ENCODE measurements around the gene UBE3D. TPM values are rescaled to one million over a fixed set of nuclear protein-coding genes. Genes with fewer than 3 reads are reported as not detected.

UBE3D gene
- total RNA-seq = 12.6 TPM

DNA sequence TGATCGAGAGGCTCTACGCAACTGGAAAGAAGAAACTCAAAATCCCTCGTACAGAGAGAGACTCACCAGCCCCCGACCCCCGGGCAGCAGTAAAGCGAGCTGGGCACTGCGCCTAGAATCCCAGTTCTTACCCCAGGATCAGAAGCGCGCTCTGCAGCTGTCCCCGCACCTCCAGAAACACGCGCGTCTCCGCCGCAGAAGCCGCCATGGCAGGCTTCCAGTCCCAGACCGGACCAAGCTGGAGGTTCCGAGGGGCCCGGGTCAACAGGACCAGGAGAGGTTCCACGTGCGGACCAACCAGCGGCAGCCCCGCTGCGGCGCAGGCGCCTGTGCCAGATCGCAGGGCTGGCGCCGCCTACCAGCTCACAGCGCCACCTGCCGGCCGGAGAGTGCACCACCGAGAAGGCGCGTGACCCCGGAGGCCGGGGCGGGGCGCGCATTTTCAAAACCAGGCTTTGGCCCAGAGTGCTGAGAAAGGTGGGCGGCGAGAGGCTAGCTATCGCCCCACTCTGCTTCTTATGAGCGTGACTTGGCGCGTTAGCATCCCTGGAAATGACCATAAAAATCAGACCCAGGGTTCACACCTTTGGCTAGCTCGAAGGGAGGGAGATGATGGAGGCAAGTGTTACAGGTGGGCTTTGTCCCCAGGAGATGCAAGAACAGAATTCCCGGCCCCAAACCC is at the start of gene UBE3D:
Gene UBE3D, minus strand, starts transcription at position 331 of the 682 bp plus-strand sequence. Its CDS starts 123 bp downstream, at position 208.
- peak; percentile 93 for DNase-seq

- DNase-seq = no peak
Observed at GRCh38 chr6:83114164-83114563, 48.5 kb upstream of the UBE3D start.

DNA sequence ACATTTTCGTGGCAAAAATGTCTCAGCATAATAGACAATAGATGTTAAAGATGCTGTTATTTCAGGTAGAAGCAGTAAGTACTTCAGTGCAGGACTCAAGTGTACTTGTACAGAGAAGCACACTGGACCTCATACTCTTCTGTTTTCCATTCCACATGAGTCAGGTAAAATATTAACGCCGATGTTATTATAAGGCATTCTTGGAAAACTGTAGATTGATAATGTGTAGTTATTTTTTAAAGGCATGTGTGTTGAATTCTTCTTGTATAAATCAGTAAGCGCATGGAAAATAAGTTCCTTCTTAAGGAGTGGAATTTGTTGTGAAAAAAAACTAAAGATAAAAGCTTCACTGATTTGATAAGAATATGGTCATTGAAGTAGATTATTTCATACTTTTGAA is 47.6 kb upstream of the UBE3D start:
- DNase-seq = no peak

DNA sequence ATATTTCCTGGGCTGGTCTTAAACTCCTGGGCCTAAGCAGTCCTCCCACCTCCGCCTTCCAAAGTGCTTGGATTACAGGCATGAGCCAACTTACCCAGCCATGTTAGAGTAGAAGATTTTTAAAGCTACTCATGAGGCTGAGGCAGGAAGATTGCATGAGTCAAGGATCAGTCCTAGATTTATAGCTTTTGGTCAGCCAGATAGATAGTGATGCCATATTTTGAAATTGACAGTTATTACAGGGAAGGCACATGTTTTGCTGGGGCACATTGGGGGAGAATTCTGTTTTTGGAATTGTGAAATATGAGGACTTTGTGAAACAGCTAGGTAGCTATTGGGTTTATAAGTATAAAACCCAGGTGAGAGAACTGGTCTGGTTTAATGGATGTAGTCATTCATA is 42.7 kb upstream of the UBE3D start:
- no peak for DNase-seq

DNA sequence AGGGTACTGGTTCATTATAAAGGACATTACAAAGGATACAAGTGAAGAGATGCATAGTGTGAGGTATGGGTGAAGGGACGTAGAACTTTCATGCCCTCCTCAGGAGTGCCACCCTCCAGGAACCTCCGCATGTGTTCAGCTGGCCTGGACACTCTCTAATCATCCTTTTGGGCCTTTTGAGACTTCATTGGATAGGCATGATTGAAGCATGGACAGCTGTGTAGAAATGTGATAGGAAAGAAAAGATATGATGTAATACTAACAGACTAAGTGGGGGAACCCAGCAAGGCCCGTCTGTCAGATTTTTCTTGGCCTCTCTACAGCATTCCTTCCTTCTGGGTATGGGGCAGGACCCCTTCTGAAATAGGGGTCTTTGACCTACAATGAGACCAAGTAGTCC is 32.9 kb upstream of the UBE3D start:
- DNase-seq = peak; percentile 13

DNA sequence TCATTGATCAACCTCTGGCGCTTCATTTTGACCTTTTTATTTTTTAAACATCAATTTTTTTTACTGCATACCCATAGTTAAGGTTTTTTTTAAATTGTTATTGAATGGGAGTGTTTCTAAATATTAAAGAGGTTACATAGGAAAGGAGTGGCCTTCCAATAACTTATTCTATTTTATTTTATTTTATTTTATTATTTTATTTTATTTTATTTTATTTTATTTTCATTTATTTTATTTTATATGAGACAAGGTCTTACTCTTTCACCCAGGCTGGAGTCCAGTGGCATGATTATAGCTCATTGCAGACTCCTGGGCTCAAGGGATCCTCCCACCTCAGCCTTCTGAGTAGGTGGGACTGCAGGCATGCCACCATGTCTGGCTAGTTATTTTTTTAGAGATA is 32.0 kb upstream of the UBE3D start:
- DNase-seq = no peak

DNA sequence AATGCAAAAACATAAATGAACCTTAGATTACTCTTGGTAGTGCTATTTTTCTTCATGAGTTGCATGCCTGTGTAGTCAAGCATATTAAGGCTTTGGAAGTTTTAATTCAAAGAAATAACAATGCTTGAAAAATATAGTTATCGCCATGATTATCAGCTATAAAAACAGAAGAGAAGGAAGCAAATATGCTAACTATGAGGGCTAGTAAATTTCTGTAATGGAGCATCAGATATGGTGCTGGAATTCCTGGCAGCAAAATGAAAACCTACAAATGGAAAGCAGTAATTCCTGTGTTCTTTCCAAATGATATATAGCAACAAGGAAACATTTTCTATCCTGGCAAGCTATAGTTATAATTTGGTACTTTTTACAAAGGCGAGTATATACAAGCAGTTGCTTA is 31.6 kb upstream of the UBE3D start:
- no peak for DNase-seq

- DNase-seq = no peak
Observed at GRCh38 chr6:83096791-83097190, 31.1 kb upstream of the UBE3D start.

DNA sequence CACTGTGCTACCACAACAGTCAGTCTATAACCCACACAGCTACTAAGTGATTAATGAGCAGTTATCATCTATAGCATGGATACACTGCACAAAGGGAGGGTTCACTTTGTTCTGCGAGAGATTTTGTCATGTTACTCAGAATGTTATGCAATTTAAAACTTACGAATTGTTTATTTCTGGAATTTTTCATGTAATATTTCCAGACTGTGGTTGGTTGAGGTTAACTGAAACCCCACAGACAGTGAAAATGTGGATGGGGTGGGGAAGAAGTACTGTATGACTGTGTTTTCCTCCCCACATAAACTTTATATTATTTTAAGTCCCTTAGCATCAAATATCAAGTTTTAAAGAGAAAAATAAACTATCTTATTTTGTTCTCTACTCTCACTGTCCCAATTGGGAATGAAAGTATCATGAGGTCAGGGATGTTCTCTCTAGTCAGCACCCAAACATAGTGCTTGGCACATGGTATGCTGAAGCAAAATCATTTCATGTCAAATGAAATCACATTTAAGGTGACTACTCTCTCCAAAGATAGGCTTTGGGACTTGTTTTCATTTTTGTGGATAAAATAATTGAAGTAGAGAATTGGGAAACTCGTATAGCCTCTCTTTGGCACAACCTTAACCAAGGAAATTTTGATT is 27.2 kb upstream of the UBE3D start:
- no peak for DNase-seq

GRCh38 chr6:83086751-83087150 is 21.1 kb upstream of the UBE3D start:
- DNase-seq = no peak

GRCh38 chr6:83083476-83083875 is 17.8 kb upstream of the UBE3D start:
- no peak for DNase-seq

GRCh38 chr6:83073615-83074014 is 8.0 kb upstream of the UBE3D start:
- DNase-seq = no peak

GRCh38 chr6:83072726-83073125 is 7.1 kb upstream of the UBE3D start:
- no peak for DNase-seq

DNA sequence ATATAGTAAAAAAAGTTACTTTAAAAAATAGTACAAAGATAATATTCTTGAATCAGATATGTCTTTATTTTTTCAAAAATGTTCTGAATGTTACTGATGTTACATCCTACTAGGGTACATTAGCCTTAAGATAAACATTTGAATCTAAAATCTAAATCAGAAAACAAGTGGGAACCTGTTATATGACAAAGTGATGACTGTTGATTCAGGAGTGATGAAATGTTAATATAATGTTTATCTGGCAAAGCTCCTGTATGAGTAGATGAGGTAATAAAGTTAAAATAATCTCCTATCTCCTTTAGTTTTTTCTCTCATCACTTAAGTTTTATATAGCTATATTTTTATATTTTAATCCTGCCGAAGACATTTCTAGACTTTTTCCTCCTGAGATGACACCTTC is 6.1 kb upstream of the UBE3D start:
- DNase-seq = no peak

GRCh38 chr6:83071023-83071422 is 5.4 kb upstream of the UBE3D start:
- DNase-seq = no peak

GRCh38 chr6:83069633-83070032 is 4.0 kb upstream of the UBE3D start:
- no peak for DNase-seq

- no peak for DNase-seq
Observed at GRCh38 chr6:83068616-83069015, 3.0 kb upstream of the UBE3D start.

- peak; percentile 98 for DNase-seq
Observed at GRCh38 chr6:83067448-83068439, 2.1 kb upstream of the UBE3D start, which contains the start of gene DOP1A. Gene DOP1A, plus strand, starts transcription at chr6:83067671. Its CDS starts 29,307 bp downstream, at chr6:83096978.

DNA sequence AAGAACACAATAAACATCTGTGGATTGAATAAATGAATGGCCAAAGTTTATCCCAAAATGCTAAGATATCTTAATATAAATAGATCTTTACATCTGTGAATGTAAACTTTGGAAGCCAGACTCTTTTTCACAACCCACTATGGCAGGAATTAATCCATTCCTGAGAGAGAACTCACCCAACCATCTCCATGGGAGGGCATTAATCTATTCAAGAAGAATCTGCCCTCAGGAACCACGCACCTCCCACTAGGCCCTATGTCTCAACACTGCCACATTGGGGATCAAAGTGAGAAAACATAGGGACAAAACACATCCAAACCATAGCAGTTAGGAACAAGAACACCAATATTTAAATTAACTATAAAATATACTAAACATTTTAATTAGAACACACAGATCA is 3.4 kb downstream of the UBE3D start:
- DNase-seq = no peak

DNA sequence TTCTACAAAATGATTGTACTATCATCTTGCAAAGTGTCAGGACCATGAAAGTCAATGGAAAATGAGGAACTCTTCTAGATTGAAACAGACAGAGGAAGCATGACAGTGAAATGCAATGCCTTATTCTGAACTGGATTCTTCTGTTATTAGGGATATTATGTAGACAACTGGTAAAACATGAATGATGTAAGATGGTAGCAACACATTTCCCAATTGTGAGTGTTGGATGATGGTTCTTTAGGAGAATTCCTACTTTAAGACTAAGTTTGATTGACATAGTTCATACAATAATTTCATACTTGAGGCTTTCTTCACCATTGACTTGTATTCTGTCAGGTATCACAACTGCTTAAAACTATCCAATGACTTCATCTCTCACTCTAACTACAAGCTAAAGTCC is 4.5 kb downstream of the UBE3D start:
- no peak for DNase-seq

GRCh38 chr6:83057705-83058321 is 7.8 kb downstream of the UBE3D start:
- peak; percentile 71 for DNase-seq

GRCh38 chr6:83055366-83055964 is 10.2 kb downstream of the UBE3D start:
- peak; percentile 80 for DNase-seq
